GM21619 (cell line): ENCODE data around the gene POF1B.
A peak's percentile ranks its signal among the peaks of the same experiment; 100 is the strongest.
"Not testable (repeated sequence)": the region's sequence is repeated elsewhere in the genome, so short reads cannot be mapped to it uniquely, and the experiment has no call there.

Source experiments
- ATAC-seq: cut with Tn5 transposase; IDR thresholded peaks from one replicate; pipeline ENCODE4 v1.9.1; 2021; ENCODE audit not compliant: unreplicated experiment

Gene POF1B, protein sequence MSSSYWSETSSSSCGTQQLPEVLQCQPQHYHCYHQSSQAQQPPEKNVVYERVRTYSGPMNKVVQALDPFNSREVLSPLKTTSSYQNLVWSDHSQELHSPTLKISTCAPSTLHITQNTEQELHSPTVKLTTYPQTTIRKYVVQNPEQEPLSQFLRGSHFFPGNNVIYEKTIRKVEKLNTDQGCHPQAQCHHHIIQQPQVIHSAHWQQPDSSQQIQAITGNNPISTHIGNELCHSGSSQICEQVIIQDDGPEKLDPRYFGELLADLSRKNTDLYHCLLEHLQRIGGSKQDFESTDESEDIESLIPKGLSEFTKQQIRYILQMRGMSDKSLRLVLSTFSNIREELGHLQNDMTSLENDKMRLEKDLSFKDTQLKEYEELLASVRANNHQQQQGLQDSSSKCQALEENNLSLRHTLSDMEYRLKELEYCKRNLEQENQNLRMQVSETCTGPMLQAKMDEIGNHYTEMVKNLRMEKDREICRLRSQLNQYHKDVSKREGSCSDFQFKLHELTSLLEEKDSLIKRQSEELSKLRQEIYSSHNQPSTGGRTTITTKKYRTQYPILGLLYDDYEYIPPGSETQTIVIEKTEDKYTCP

GRCh38 chrX:85379174-85379907 lies at the start of gene POF1B:
TSS of gene POF1B (minus strand) at chrX:85379665. CDS start at chrX:85379454, 211 bp downstream.
- peak; percentile 63 for ATAC-seq

- no peak for ATAC-seq
Measured at GRCh38 chrX:85429066-85429465, 49.6 kb upstream of the POF1B start.

GRCh38 chrX:85419293-85419692 lies 39.8 kb upstream of the POF1B start:
- ATAC-seq = no peak

- ATAC-seq = no peak
Measured at GRCh38 chrX:85391878-85392238, 12.4 kb upstream of the POF1B start.

DNA sequence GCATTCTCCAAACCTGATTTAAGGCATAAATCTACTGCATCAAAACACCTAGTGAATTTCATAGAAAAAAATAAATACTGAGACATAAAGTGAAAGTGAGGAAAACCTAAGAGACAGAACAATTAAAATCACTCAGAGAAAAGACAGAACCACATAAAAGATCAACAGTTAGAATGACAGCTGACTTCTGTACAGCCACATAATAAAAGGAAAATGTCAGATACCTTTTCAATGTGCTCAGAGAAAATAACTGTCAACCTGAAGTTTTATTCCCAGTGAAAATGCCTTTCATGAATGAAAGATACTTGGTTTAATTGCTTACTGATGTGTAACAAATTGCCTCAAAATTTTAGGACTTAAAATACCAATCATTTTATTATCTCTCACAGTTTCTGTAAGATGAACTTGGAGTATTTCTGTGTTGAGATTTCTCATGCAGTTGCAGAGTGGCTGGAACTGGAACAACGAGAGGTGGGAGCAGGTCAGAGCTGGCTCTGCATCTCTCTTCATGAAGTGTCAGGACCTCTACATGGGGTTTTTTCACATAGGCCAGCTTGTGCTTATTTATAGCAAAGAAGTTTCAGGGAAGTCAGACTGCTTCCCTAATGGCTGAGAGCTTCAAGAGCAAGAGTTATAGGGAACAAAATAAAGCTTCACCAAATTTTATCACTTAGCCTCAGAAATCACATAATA lies 11.9 kb upstream of the POF1B start:
- ATAC-seq = no peak

DNA sequence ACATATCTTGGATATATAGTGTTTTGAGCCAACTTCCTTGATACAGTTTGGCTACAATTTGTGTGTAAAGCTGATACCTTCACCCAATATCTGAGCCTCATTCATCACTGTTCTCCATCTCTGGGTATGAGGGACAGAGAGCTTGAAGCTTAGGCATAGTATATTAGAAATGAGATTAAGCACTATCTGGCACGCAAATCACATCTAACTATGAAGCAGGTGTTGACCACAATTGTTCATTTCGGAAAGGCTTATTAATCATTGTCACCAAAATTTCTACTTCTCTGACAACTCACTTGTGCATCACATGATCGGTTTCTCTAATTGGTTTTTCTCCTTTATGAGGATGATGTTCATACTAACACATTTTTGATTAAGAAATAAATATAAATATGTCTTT lies 2.1 kb upstream of the POF1B start:
- ATAC-seq = no peak

- no peak for ATAC-seq
Measured at GRCh38 chrX:85378461-85378860, 1.0 kb downstream of the POF1B start.

- no peak for ATAC-seq
Measured at GRCh38 chrX:85375333-85375738, 4.1 kb downstream of the POF1B start.

DNA sequence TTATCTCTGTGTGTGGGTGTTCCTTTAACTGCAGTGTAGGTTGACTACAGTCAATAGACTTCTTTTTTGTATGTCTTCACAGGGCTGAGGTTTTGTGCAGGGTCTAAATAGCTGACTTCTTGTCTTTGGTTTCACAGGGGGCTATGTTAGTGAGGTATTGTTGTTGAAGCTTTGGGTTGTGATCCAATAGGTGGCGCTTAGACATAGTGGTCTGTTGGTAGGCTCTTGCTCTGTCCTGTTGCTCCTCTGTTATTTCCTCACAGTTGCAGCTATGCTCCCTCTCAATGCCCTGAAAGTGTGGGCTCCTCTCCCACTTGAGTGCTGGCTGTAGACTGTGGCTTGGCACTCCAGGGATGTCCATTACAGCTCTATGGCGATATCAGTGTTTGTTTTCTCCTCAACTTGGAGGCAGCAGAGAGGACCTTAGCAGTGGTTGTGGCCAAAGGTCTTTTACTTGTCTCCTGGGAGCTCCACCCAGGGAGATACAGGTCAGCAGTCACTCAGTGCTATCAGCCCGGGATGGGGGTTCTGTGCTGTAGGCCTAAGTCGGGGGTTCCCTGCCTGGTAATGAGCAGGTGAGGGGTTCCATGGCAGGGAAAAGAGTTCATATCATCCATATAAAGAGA lies 14.0 kb downstream of the POF1B start:
- no peak for ATAC-seq

- no peak for ATAC-seq
Measured at GRCh38 chrX:85359051-85359450, 20.4 kb downstream of the POF1B start.

GRCh38 chrX:85345523-85345922 lies 33.9 kb downstream of the POF1B start:
- no peak for ATAC-seq

DNA sequence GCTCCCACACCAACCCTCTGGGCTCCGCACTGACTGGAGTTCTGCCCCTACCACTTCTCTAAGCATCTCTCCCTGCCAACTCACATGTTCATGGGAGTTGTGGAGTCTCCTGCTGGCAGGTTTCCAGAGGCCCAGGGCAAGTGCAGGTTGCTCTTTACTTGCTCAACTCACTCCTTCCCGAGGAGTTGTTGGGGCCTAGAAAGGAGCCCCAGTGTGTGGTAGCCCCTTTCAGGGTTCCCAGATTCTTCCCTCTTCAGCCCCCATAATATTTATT lies 52.5 kb downstream of the POF1B start:
- ATAC-seq = no peak

DNA sequence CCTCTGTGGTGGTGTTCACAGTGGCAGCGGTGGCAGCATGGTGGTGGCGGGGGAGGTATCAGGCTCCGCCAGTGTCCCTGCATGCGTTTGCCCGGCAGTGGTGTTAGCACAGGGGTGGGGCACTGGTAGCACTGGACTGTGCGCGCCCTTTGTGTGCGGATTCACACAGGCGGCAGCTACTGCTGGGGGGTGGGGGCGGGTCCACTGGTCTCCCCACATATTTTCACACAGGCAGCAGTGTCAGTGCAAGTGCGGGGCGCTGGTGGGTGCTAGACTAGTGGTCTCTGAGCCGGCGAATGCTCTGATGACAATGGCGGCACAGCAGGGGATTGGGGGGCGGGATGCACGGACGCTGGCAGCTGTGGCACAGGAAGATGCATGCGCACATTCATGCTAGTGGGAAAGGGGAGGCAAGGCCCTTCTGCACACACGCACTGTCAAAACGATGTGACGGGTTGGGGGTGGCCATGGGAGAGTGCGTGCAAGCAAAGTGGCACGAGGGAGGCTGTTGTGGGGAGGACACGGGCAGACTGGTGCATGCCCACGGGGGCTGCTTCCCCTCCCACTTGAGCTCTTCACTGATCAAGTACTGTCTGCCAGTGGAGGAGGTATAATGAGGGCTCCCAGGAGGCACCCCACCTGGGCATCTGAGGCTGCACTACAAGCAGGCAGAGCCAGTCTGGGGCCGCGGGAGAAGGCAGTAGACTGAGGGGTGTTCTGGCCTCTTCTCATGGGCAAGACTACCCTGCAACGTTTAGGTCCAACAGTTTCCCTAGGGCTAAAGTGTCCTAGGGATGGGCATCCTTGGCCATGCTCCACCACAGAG lies 53.0 kb downstream of the POF1B start:
- no peak for ATAC-seq

- not testable (repeated sequence) for ATAC-seq
Measured at GRCh38 chrX:85311348-85311747, 68.1 kb downstream of the POF1B start.

GRCh38 chrX:85309717-85310116 lies 69.7 kb downstream of the POF1B start:
- ATAC-seq = no peak

GRCh38 chrX:85303544-85303943 lies 75.9 kb downstream of the POF1B start:
- ATAC-seq = peak; percentile 71

GRCh38 chrX:85288992-85289723 lies 90.3 kb downstream of the POF1B start:
- no peak for ATAC-seq

GRCh38 chrX:85285286-85285685 lies 94.2 kb downstream of the POF1B start:
- ATAC-seq = not testable (repeated sequence)

- peak; percentile 44 for ATAC-seq
Measured at GRCh38 chrX:85244450-85245211, 134.8 kb downstream of the POF1B start.
